A549 (cell line): ENCODE results near the gene CCL19.

Source experiments
- CEBPB ChIP-seq, 2 experiments: fragments of >200 bp in 1 of 2; sonication (Bioruptor Twin) in 1 of 2; formaldehyde crosslinking in 1 of 2; IDR thresholded peaks; 2 replicates each; pipeline ENCODE4 v1.6.1; 2012 to 2016
- EP300 ChIP-seq, 2 experiments: fragments of >200 bp; sonication (Bioruptor Twin); formaldehyde crosslinking; IDR thresholded peaks; 2 replicates in 1 of 2; 3 replicates in 1 of 2; pipeline ENCODE4 v1.6.1; 2016 to 2017
- JUN ChIP-seq, 2 experiments: fragments of >200 bp; sonication (Bioruptor Twin); formaldehyde crosslinking; IDR thresholded peaks; 2 replicates in 1 of 2; 3 replicates in 1 of 2; pipeline ENCODE4 v1.6.1; 2016 to 2017
- NFE2L2 ChIP-seq: fragments of 150-350 bp; conservative IDR thresholded peaks from 2 replicates; pipeline ENCODE4 v1.6.1; 2014; ENCODE audit warnings: low read length
- PHF8 ChIP-seq: fragments of 200-600 bp; sonication (generic); IDR thresholded peaks from 2 replicates; pipeline ENCODE4 v1.6.1; 2016; ENCODE audit warnings: low read depth, mild to moderate bottlenecking, antibody characterized with exemption, moderate library complexity, borderline replicate concordance
- TF ChIP-seq, protein P1 (sequence below): fragments of >200 bp; sonication (Bioruptor Twin); formaldehyde crosslinking; IDR thresholded peaks from 3 replicates; pipeline ENCODE4 v1.5.1; 2016
- TF ChIP-seq, protein P2 (sequence below): fragments of 250-450 bp; sonication (Bioruptor Pico); IDR thresholded peaks from 2 replicates; pipeline ENCODE4 v1.5.0; 2020; ENCODE audit warnings: low read depth, mild to moderate bottlenecking, moderate library complexity
- TF ChIP-seq, protein P3 (sequence below): IDR thresholded peaks from 2 replicates; pipeline ENCODE4 v1.6.1; 2012

DNA sequence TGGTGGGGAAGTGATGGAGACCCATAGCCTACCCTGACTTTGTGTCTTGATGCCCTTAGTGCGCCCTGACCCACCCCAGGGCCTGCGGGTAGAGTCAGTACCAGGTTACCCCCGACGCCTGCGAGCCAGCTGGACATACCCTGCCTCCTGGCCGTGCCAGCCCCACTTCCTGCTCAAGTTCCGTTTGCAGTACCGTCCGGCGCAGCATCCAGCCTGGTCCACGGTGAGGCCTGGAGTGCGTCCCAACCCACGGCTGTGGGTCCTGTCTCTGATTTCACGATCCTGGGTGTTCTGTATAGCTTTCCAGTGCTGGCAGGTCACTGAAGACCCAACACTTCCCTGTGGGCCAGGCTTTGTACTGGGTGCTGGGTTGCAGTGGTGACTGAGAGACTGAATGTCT is 32.6 kb downstream of the CCL19 start:
- TF ChIP-seq, protein P1, sequence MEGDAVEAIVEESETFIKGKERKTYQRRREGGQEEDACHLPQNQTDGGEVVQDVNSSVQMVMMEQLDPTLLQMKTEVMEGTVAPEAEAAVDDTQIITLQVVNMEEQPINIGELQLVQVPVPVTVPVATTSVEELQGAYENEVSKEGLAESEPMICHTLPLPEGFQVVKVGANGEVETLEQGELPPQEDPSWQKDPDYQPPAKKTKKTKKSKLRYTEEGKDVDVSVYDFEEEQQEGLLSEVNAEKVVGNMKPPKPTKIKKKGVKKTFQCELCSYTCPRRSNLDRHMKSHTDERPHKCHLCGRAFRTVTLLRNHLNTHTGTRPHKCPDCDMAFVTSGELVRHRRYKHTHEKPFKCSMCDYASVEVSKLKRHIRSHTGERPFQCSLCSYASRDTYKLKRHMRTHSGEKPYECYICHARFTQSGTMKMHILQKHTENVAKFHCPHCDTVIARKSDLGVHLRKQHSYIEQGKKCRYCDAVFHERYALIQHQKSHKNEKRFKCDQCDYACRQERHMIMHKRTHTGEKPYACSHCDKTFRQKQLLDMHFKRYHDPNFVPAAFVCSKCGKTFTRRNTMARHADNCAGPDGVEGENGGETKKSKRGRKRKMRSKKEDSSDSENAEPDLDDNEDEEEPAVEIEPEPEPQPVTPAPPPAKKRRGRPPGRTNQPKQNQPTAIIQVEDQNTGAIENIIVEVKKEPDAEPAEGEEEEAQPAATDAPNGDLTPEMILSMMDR = no peak
- TF ChIP-seq EP300 (IDR thresholded peaks at IDR 0.05) (no peak), NFE2L2 (no peak), PHF8 (no peak), CEBPB (IDR thresholded peaks at IDR 0.05) (no peak), JUN (IDR thresholded peaks at IDR 0.05) (no peak)
- TF ChIP-seq, protein P2, sequence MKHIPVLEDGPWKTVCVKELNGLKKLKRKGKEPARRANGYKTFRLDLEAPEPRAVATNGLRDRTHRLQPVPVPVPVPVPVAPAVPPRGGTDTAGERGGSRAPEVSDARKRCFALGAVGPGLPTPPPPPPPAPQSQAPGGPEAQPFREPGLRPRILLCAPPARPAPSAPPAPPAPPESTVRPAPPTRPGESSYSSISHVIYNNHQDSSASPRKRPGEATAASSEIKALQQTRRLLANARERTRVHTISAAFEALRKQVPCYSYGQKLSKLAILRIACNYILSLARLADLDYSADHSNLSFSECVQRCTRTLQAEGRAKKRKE (CRISPR knock-in tag) = no peak
- TF ChIP-seq, protein P3, sequence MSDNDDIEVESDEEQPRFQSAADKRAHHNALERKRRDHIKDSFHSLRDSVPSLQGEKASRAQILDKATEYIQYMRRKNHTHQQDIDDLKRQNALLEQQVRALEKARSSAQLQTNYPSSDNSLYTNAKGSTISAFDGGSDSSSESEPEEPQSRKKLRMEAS = no peak
